ENCODE data around the gene STAP2.
A peak's percentile ranks its signal among the peaks of the same experiment; 100 is the strongest.

STAP2 gene

GRCh38 chr19:4284176-4284958 lies 54.3 kb downstream of the STAP2 start:
- no peak overlapping the region for H4K91ac ChIP-seq (ENCODE audit: low read depth, low read length, poor library complexity)
- H3K18ac ChIP-seq (ENCODE audit: low read length) = peak overlapping the region; percentile 28
- H2BK15ac ChIP-seq (ENCODE audit: low read length) = no peak overlapping the region
- H3K27me3 ChIP-seq (ENCODE audit: control insufficient read depth in 3 of 3, insufficient read depth in 3 of 3, low read depth in 1 of 3, low read length in 3 of 3) = peaks cover 0 to 32% (median 11%) of the 10 kb centered on the region in 3 experiments
- H2AFZ ChIP-seq (ENCODE audit: low read length) = no peak overlapping the region
- no peak overlapping the region for H3K9ac ChIP-seq (ENCODE audit: low read depth, low read length, poor library complexity)
- WGBS, 2 donors (ENCODE audit: extremely low coverage in 2 of 2, insufficient read length in 2 of 2, insufficient replicate concordance in 1 of 2) = no CpG with 5 or more reads among the region's 20 CpGs
- no peak overlapping the region for H2BK120ac ChIP-seq (ENCODE audit: low read depth, low read length)
- no peak for DNase-seq (ENCODE audit: low spot score)
- no peak overlapping the region for H2BK5ac ChIP-seq (ENCODE audit: low read length)
- H3K9me3 ChIP-seq (replicated peaks in 1 of 2; ENCODE audit: control insufficient read depth in 2 of 2, insufficient read depth in 1 of 2, low read depth in 1 of 2, low read length in 2 of 2) = no peaks in the 10 kb centered on the region
- H3K4ac ChIP-seq (ENCODE audit: low read length) = no peak overlapping the region
- H2BK12ac ChIP-seq (ENCODE audit: low read length) = no peak overlapping the region
- no peaks in the 10 kb centered on the region for H3K79me1 ChIP-seq (ENCODE audit: low read depth, low read length)
- no peak overlapping the region for H3K14ac ChIP-seq (ENCODE audit: low read length)
- H3K4me2 ChIP-seq (ENCODE audit: insufficient read depth, low read length, poor library complexity, severe bottlenecking) = peak overlapping the region; percentile 33
- no peak overlapping the region for H3K27ac ChIP-seq (replicated peaks; ENCODE audit: low read length)
- no peak overlapping the region for H3K23ac ChIP-seq (ENCODE audit: low read depth, low read length, poor library complexity)
- no peak overlapping the region for H4K8ac ChIP-seq (ENCODE audit: low read depth, low read length)
- H2AK5ac ChIP-seq (ENCODE audit: low read depth, low read length) = no peak overlapping the region
- peaks cover 1 to 3% of the 10 kb centered on the region in 2 donors for H3K4me1 ChIP-seq (ENCODE audit: control insufficient read depth in 2 of 2, insufficient read depth in 1 of 2, low read depth in 1 of 2, low read length in 2 of 2)
- H3K36me3 ChIP-seq (replicated peaks in 1 of 2; ENCODE audit: control insufficient read depth in 2 of 2, insufficient read depth in 2 of 2, low read length in 2 of 2) = peaks cover 0 to 37% of the 10 kb centered on the region in 2 donors
- H3K4me3 ChIP-seq (ENCODE audit: low read length in 2 of 2) = no peak overlapping the region

DNA sequence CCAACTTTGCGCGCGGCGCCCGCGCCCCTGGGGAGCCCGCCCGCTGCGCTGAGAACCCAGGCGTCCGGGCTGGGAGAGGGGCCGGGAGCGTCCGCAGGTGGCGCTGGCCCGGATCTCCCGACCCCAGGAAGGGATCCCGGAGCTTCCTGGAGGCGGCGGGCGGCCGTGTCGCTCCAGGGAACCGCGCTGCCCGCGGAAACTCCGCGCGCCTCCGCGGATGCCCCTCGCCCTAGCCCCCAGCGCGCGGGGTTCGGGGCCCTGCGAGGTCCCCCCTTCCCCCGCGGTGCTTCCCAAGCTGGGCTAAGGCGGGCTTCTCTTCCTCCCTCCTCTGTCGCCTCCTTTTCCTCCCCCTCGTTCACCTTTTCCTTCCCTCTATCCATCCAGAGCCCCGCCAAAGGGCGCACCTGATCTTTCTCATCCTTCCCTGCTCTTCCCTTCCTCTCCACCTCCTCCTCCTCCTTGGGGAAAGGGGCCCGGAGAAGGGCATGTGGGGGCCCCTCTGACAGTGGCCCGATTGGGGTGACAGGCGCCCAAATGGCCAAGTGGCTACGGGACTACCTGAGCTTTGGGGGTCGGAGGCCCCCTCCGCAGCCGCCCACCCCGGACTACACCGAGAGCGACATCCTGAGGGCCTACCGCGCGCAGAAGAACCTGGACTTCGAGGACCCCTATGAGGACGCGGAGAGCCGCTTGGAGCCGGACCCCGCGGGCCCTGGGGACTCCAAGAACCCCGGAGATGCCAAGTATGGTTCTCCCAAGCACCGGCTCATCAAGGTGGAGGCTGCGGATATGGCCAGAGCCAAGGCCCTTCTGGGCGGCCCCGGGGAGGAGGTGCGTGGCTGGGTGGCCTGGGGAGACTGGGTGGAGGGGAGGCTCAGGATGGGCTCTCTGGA lies 58.9 kb downstream of the STAP2 start:
- no peaks in the 10 kb centered on the region for H3K9me3 ChIP-seq (replicated peaks in 1 of 2; ENCODE audit: control insufficient read depth in 2 of 2, insufficient read depth in 1 of 2, low read depth in 1 of 2, low read length in 2 of 2)
- no peak for DNase-seq (ENCODE audit: low spot score)
- H3K23ac ChIP-seq (ENCODE audit: low read depth, low read length, poor library complexity) = no peak overlapping the region

DNA sequence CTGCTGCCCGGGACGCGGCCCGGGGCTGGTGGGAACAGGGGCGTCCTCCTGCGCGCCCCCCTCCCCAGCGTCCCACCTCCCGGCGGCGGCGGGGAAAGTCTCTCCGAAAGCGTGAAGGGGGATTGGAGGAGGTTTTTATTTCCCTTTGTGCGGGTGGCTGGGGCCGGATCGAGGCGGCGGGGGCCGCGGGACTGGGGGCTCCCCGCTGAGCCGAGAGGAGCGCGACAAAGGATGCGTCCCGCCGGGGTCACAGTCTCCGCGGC lies 59.4 kb downstream of the STAP2 start:
- Histone ChIP-seq H2AK5ac (ENCODE audit: low read depth, low read length) (no peak overlapping the region), H2AFZ (ENCODE audit: low read length) (peak overlapping the region; percentile 85), H3K79me1 (ENCODE audit: low read depth, low read length) (no peaks in the 10 kb centered on the region), H3K4me2 (ENCODE audit: insufficient read depth, low read length, poor library complexity, severe bottlenecking) (peak overlapping the region; percentile 71), H3K23ac (ENCODE audit: low read depth, low read length, poor library complexity) (no peak overlapping the region), H3K18ac (ENCODE audit: low read length) (peak overlapping the region; percentile 38), H3K9ac (ENCODE audit: low read depth, low read length, poor library complexity) (no peak overlapping the region), H2BK15ac (ENCODE audit: low read length) (no peak overlapping the region), H2BK120ac (ENCODE audit: low read depth, low read length) (no peak overlapping the region), H3K4me3 (ENCODE audit: low read length in 2 of 2) (peak overlapping the region; percentile 65 to 69), H3K4ac (ENCODE audit: low read length) (no peak overlapping the region), H3K27me3 (ENCODE audit: control insufficient read depth in 3 of 3, insufficient read depth in 3 of 3, low read depth in 1 of 3, low read length in 3 of 3) (peaks cover 0 to 45% (median 12%) of the 10 kb centered on the region in 3 experiments), H2BK5ac (ENCODE audit: low read length) (no peak overlapping the region), H3K4me1 (ENCODE audit: control insufficient read depth in 2 of 2, insufficient read depth in 1 of 2, low read depth in 1 of 2, low read length in 2 of 2) (peaks cover 3 to 14% of the 10 kb centered on the region in 2 donors), H3K27ac (replicated peaks; ENCODE audit: low read length) (no peak overlapping the region), H3K36me3 (replicated peaks in 1 of 2; ENCODE audit: control insufficient read depth in 2 of 2, insufficient read depth in 2 of 2, low read length in 2 of 2) (peaks cover 0 to 9% of the 10 kb centered on the region in 2 donors), H3K14ac (ENCODE audit: low read length) (no peak overlapping the region), H3K9me3 (replicated peaks in 1 of 2; ENCODE audit: control insufficient read depth in 2 of 2, insufficient read depth in 1 of 2, low read depth in 1 of 2, low read length in 2 of 2) (no peaks in the 10 kb centered on the region), H4K8ac (ENCODE audit: low read depth, low read length) (no peak overlapping the region), H4K91ac (ENCODE audit: low read depth, low read length, poor library complexity) (no peak overlapping the region), H2BK12ac (ENCODE audit: low read length) (no peak overlapping the region)
- no CpG with 5 or more reads among the region's 30 CpGs for WGBS, 2 donors (ENCODE audit: extremely low coverage in 2 of 2, insufficient read length in 2 of 2, insufficient replicate concordance in 1 of 2)
- no peak for DNase-seq (ENCODE audit: low spot score)

More for the DNA sequence above, 58.9 kb downstream of the STAP2 start:
- Histone ChIP-seq H3K4me2 (ENCODE audit: insufficient read depth, low read length, poor library complexity, severe bottlenecking) (peak overlapping the region; percentile 71), H4K8ac (ENCODE audit: low read depth, low read length) (no peak overlapping the region), H3K4ac (ENCODE audit: low read length) (no peak overlapping the region), H2BK15ac (ENCODE audit: low read length) (peak overlapping the region; percentile 58), H2BK120ac (ENCODE audit: low read depth, low read length) (peak overlapping the region; percentile 87), H2BK12ac (ENCODE audit: low read length) (no peak overlapping the region), H3K27ac (replicated peaks; ENCODE audit: low read length) (no peak overlapping the region), H2AK5ac (ENCODE audit: low read depth, low read length) (peak overlapping the region; percentile 92), H3K4me3 (ENCODE audit: low read length in 2 of 2) (peak overlapping the region; percentile 65 to 69), H2BK5ac (ENCODE audit: low read length) (no peak overlapping the region), H2AFZ (ENCODE audit: low read length) (peak overlapping the region; percentile 85), H3K4me1 (ENCODE audit: control insufficient read depth in 2 of 2, insufficient read depth in 1 of 2, low read depth in 1 of 2, low read length in 2 of 2) (peaks cover 4 to 14% of the 10 kb centered on the region in 2 donors), H3K14ac (ENCODE audit: low read length) (no peak overlapping the region), H3K27me3 (ENCODE audit: control insufficient read depth in 3 of 3, insufficient read depth in 3 of 3, low read depth in 1 of 3, low read length in 3 of 3) (peaks cover 0 to 45% (median 12%) of the 10 kb centered on the region in 3 experiments), H3K18ac (ENCODE audit: low read length) (peak overlapping the region; percentile 87), H3K79me1 (ENCODE audit: low read depth, low read length) (no peaks in the 10 kb centered on the region), H4K91ac (ENCODE audit: low read depth, low read length, poor library complexity) (no peak overlapping the region), H3K9ac (ENCODE audit: low read depth, low read length, poor library complexity) (no peak overlapping the region), H3K36me3 (replicated peaks in 1 of 2; ENCODE audit: control insufficient read depth in 2 of 2, insufficient read depth in 2 of 2, low read length in 2 of 2) (peaks cover 0 to 14% of the 10 kb centered on the region in 2 donors)
- WGBS, 2 donors (ENCODE audit: extremely low coverage in 2 of 2, insufficient read length in 2 of 2, insufficient replicate concordance in 1 of 2) = no CpG with 5 or more reads among the region's 71 CpGs

Measured in neuronal stem cell (in vitro differentiated cells).